Urinary bladder (tissue), 4 donors: Measurements from ENCODE around the gene RNU6-1. TPM values are rescaled to one million over a fixed set of nuclear protein-coding genes. Genes with fewer than 3 reads are reported as not detected.

Experiments
- DNase-seq: peaks from one replicate; pipeline ENCODE4 v3.0.0-alpha.2; 2015; ENCODE audit errors: extremely low spot score
- H3K27ac ChIP-seq: one replicate; pipeline ENCODE4 v1.5.1; 2013; ENCODE audit warnings: low read depth, mild to moderate bottlenecking, moderate library complexity
- H3K36me3 ChIP-seq: one replicate; pipeline ENCODE4 v1.6.1; 2013; ENCODE audit warnings: mild to moderate bottlenecking, moderate library complexity; ENCODE audit not compliant: insufficient read depth
- H3K4me1 ChIP-seq: one replicate; pipeline ENCODE4 v1.6.1; 2013; ENCODE audit warnings: mild to moderate bottlenecking, moderate library complexity; ENCODE audit not compliant: insufficient read depth
- H3K4me3 ChIP-seq: one replicate; pipeline ENCODE4 v1.5.1; 2013; ENCODE audit warnings: low read depth, low read length
- WGBS: extraction: QIAGEN DNeasy Blood & Tissue Kit; methylation state at CpG from one replicate; pipeline ENCODE4 v1.1.7; 2013; 5-methylcytosine and 5-hydroxymethylcytosine counted together
- polyA plus RNA-seq: library from polyadenylated mRNA; stranded (reverse); fragments of 200-250 nt; gene quantifications from one replicate; pipeline ENCODE4 v1.2.3, GENCODE V29; 2013
- total RNA-seq: library from RNA; depleted of rRNA; stranded (reverse); fragments of >200 nt; gene quantifications from one replicate; pipeline ENCODE4 v1.2.3, GENCODE V29; 2014
- donor health status: healthy with polysubstance abuse.
- donor health status: healthy.

The RNU6-1 gene
- total and polyA plus RNA-seq, 2 donors: not detected

DNA sequence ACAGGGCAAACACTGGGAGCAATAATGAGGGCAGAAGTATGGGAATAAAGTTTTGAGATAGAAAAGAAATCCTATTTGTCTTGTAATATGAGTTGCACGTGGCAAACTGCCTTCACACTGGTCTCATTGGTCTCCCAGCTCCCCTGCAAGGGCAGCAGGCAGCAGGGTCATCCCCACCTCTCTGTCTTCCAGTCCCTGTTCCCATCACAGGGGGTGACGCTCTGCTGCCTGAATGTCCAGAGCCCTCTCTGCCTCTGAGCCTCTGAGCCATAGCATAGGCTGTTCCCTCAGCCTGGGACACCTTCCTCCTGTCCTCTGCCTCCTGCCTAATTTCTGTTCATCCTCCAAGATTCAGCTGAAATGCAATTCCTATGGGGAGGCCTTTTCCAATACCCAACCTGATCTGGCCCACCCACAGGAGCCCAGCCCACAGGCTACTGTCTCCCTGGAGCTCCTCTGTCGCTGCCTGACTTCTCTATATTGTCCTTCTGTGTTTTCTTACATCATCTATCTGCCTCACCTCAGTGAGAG, 26.7 kb downstream of the RNU6-1 start:
- DNase-seq: no peak
- Histone ChIP-seq H3K27ac (no peak overlapping the region), H3K36me3 (no peaks in the 10 kb centered on the region), H3K4me3 (no peak overlapping the region), H3K4me1 (no peaks in the 10 kb centered on the region)
- 66% methylated on average over 3 of the region's 3 CpGs for WGBS

DNA sequence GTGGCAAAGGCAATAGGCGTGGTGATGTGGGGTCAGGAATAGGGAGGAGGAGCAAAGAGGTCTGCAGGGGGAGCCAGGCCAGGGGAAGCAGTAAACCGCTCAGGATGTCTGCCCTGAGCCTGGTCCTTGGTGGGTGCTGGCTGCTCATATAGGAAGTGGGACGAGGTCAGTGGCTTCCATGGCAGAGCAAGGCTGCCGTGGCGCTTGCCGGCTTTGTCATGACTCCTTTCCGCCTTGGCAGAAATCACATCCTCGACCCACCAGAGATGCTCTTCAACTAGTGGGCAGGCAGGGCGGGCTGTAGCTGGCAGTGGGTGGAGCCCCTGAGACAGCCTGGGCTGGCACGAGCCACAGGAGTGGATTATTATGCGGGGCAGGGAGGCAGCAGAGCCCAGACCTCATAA, 27.6 kb downstream of the RNU6-1 start:
- no peak for DNase-seq
- WGBS: 69% methylated on average over 11 of the region's 11 CpGs
- H3K36me3 ChIP-seq: no peaks in the 10 kb centered on the region
- no peak overlapping the region for H3K4me3 ChIP-seq
- no peaks in the 10 kb centered on the region for H3K4me1 ChIP-seq
- H3K27ac ChIP-seq: no peak overlapping the region

GRCh38 chr15:67809866-67810265, 30.0 kb downstream of the RNU6-1 start:
- Histone ChIP-seq H3K27ac (no peak overlapping the region), H3K36me3 (no peaks in the 10 kb centered on the region), H3K4me3 (no peak overlapping the region), H3K4me1 (no peaks in the 10 kb centered on the region)
- 85% methylated on average over 6 of the region's 6 CpGs for WGBS
- no peak for DNase-seq

GRCh38 chr15:67809441-67809840, 30.4 kb downstream of the RNU6-1 start:
- Histone ChIP-seq H3K4me3 (no peak overlapping the region), H3K27ac (no peak overlapping the region), H3K4me1 (no peaks in the 10 kb centered on the region), H3K36me3 (no peaks in the 10 kb centered on the region)
- DNase-seq: no peak
- 92% methylated on average over 5 of the region's 5 CpGs for WGBS

DNA sequence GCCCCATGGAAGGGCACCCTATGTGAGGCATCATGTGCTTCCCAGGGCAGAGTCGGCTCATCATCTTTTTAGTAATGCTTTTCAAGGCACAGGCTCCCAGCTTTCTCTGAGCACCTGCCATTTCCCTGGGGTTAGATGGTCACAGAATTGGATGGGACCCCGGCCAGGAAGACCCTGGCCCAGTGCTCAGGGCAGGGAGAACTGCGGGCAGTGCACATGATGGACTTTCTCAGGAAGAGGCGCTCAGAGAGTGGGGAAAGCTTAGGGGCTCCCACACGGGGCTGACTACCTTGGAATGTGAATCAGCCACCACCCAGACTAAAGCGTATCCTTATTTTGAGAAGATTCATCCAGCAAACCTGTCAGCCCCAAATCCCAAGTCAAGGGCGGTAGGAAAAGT, 31.0 kb downstream of the RNU6-1 start:
- whole genome bisulfite sequencing: 91% methylated on average over 7 of the region's 7 CpGs
- Histone ChIP-seq H3K4me1 (no peaks in the 10 kb centered on the region), H3K36me3 (no peaks in the 10 kb centered on the region), H3K27ac (no peak overlapping the region), H3K4me3 (no peak overlapping the region)
- DNase-seq: no peak

DNA sequence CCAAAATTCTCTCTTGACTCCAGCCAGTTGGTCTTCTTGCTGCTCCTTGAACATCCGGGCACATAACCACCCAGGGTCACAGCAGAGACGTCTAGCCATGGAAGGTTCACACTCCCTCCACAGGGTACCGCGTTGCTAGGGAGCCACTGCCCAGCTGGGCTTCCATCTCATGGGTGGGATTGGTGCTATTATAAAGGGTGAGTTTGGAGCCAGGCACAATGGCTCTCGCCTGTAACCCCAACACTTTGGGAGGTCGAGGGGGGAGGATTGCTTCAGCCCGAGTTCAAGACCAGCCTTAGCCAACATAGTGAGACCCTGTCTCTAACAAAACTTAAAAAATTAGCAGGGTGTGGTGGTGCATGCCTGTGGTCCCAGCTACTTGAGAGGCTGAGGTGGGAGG, 32.0 kb downstream of the RNU6-1 start:
- no peak overlapping the region for H3K4me3 ChIP-seq
- no peak for DNase-seq
- 95% methylated on average over 7 of the region's 7 CpGs for WGBS
- H3K27ac ChIP-seq: no peak overlapping the region
- no peaks in the 10 kb centered on the region for H3K36me3 ChIP-seq
- no peaks in the 10 kb centered on the region for H3K4me1 ChIP-seq

DNA sequence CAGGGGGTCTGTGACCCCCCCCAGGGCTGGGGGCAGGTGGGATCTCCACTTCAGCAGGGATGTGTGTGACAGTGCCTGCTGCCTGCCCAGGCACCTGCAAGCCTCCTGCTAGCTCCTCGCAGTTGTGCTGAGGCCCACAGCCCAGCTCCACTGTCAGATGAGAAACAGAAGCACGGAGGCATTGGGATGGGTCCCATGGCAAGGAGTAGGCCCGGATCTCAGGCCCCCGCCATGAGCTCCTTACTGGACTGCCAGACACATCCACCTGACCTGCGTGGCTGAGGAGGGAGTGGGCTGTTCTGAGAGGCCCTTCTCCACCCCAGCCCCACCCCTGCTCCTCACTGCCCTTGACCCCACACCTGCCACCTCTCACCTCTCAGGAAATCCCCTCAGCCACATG, 32.7 kb downstream of the RNU6-1 start:
- H3K27ac ChIP-seq: no peak overlapping the region
- no peak for DNase-seq
- 96% methylated on average over 5 of the region's 5 CpGs for WGBS
- H3K4me3 ChIP-seq: no peak overlapping the region
- H3K36me3 ChIP-seq: no peaks in the 10 kb centered on the region
- H3K4me1 ChIP-seq: no peaks in the 10 kb centered on the region

GRCh38 chr15:67806536-67806935, 33.3 kb downstream of the RNU6-1 start:
- no peak for DNase-seq
- no peaks in the 10 kb centered on the region for H3K4me1 ChIP-seq
- WGBS: 96% methylated on average over 18 of the region's 18 CpGs

DNA sequence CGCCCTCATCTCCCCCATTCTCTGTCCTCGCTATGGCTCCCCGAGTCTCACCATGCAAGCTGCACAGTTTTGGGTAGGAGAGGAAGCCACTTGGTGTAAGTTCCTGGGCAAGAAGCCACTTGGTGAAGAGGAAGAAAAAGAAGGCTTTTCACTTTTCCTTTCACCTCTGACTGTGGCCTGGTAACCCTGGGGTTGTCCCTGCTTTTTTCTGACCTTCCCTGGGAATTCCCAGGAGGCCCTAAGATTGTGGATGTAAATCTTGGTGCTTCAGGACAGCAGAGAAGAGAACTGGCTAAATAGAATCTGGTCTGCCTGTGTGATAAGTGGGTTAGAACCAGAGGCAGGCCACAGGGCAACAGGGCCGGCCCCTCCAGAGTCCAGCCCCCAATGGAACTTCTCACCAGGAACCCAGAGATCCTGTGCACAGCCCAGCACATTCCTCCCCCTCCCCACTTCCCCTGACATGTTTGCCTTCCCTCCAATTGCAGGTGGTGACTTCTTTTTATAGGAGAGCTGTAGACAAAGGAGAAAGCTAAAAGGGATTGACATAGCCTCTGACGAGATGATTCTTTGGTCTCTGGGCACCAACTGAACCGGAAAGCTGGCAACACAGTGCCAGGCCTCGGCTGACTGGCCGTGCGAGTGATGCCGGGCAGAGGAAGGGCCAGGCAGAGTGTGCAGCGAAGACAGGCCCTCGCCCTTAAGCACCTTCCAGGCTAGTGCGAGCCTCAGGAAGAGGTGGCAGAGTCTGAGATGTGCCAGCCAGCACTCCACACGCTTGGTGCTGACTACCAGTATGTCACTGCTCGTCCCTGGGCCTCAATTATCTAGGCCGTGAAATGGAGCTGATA, 34.0 kb downstream of the RNU6-1 start:
- H3K4me3 ChIP-seq: no peak overlapping the region
- 87% methylated on average over 16 of the region's 16 CpGs for WGBS
- DNase-seq: no peak
- no peaks in the 10 kb centered on the region for H3K36me3 ChIP-seq
- H3K27ac ChIP-seq: no peak overlapping the region
- H3K4me1 ChIP-seq: no peaks in the 10 kb centered on the region

More at GRCh38 chr15:67806536-67806935, 33.3 kb downstream of the RNU6-1 start:
- Histone ChIP-seq H3K36me3 (no peaks in the 10 kb centered on the region), H3K4me3 (no peak overlapping the region), H3K27ac (no peak overlapping the region)

- Histone ChIP-seq H3K4me1 (no peaks in the 10 kb centered on the region), H3K4me3 (no peak overlapping the region), H3K36me3 (no peaks in the 10 kb centered on the region), H3K27ac (no peak overlapping the region)
- 86% methylated on average over 17 of the region's 17 CpGs for WGBS
- DNase-seq: no peak
Observed at GRCh38 chr15:67805008-67805665, 34.7 kb downstream of the RNU6-1 start.

DNA sequence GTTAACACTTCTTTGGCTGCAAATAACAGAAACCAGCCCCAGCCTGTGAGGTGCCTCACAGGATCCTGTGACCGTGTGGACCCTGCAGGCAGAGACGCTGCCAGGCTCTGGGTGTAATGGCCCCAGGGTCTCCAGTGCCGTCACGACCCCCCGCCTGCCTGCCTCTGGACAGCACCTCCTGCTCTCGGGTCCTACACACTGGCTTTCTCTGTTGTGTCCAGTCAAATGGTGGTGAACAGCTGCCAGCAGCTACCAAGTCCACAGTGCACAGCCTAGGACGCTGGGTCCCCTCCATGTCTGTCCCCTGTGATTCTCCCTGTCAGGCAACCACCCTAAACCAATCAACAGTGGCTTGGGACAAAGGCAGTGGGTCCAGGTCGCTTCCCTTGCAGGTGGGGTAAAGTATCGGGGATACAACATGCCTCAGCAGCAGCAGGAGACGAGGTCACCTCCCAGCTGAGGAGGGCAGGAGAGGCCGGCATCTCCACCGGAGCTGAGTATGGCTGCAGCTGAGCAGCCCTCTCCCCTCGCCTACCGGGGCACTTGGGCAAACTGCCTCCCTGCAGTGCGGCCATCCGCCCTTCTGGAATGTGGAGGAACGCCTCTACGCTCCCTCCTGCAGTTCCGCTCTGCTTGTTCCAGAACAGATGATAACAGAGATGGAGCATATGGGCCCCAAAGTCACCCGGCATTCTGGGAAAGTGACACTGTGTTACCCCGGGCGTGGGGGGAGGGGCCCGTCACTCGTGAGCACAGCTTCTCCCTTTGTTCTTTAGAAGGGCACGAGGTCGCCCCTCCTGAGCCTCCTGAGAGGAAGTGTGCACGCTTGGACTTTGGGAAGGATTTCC, 35.6 kb downstream of the RNU6-1 start:
- Histone ChIP-seq H3K36me3 (no peaks in the 10 kb centered on the region), H3K27ac (no peak overlapping the region), H3K4me1 (no peaks in the 10 kb centered on the region), H3K4me3 (no peak overlapping the region)
- WGBS: 79% methylated on average over 27 of the region's 27 CpGs
- DNase-seq: no peak

- H3K4me3 ChIP-seq: no peak overlapping the region
- DNase-seq: no peak
- no peaks in the 10 kb centered on the region for H3K4me1 ChIP-seq
- no peaks in the 10 kb centered on the region for H3K36me3 ChIP-seq
- H3K27ac ChIP-seq: no peak overlapping the region
- 85% methylated on average over 3 of the region's 3 CpGs for WGBS
Observed at GRCh38 chr15:67803299-67803698, 36.5 kb downstream of the RNU6-1 start.
